Hippocampal formation (tissue), 2 donors: ENCODE results near the gene KMT2C.
"Not testable (repeated sequence)": the region's sequence is repeated elsewhere in the genome, so short reads cannot be mapped to it uniquely, and the experiment has no call there.

Experiments
- DNase-seq, 2 donors: peaks; one replicate each; lab custom pipeline; 2025; lab: John Stamatoyannopoulos, UW

Gene KMT2C

DNA sequence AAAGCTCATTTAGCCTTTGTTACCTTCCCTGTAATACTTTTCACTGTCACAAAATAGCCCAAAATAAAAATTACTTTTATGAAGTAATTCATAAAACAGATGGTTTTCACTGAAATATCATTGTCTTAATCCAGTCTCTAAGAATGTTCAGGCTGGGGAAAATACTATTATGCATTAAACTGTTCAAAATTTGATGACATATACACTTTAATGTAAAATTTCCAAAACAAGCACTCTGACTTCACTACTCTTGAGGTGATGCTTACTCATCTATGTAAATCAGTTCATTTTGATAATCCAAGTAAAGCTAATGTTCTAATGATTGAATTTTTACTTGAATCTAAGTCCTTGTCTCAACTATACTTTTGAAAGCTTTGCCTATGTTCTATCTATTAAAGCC lies 127.9 kb downstream of the KMT2C start:
- DNase-seq = no peak

DNA sequence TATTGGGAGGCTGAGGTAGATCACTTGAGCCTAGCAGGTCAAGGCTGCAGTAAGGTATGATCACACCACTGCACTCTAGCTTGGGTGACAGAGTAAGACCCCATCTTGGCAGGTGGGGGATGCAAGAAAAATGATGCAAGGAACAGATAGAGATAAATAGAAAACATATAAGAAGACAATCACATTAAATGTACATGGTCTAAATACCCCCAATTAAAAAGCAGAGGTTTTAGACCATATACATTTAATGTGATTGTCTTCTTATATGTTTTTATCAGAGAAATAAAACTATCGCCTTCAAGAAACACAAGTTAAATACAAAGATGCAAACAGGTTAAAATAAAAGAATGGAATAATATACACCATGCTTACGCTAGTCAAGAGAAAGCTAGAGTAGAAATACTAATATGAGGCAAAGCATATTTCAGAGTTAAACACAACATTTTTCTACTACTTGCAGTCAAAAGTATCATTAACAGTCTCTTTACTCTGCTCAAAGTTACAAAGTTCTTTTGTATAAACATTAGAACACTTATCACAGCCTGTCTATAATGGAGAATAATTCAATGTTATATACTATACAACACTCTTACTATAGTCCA lies 136.2 kb downstream of the KMT2C start:
- DNase-seq = not testable (repeated sequence)

DNA sequence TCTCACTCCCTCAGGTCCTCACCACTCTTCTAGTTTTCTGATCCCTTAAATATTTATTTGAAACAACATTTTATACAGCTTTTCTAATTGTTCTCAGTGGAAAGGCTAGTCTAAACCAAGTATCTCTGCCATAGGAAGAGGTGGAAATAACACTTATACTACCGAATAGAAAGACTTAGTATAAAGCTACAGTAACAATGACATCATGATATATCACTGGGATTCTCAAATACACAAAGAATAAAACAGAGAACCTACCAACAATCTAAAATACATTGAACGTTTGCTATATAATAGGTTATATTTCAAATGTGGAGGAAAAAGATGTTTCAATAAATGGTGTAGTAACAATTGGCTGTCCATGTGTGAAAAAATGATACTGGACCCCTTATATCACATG lies 142.9 kb downstream of the KMT2C start:
- DNase-seq = no peak

DNA sequence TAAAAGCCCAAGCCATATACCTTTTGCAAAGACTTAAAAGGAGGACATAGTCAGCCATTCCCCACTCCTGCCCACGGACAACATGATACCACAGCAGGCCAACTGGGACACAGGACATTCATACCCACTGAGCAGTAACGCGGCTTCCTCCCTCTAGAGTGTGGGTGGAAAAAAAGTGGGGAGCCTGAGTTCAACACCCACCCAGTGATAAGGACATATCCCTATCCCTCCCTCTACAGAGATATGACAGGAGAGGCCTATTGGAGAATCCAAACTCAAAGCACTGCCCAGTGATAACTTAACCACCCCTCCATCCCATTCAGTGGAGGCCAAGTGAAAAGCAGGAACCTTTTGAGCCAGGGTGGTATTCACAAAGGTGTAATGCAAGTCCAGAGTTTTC lies 148.8 kb downstream of the KMT2C start:
- not testable (repeated sequence) for DNase-seq

DNA sequence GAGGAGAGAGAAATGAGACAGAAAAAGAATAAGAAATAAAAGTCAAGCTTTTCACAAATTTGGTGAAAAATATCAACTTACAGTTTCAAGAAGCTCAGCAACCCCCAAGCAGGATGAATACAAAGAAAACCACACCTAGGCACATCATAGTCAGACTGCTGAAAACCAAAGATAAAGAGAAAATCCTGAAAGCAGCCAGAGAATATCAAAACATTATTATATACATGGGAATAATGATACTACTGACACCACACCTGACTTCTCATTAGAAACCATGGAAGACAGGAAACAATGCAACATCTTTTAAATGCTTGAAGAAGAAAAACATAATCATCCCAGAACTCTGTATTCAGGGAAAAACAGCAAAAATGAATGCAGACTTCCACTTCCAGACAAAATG lies 149.6 kb downstream of the KMT2C start:
- not testable (repeated sequence) for DNase-seq

DNA sequence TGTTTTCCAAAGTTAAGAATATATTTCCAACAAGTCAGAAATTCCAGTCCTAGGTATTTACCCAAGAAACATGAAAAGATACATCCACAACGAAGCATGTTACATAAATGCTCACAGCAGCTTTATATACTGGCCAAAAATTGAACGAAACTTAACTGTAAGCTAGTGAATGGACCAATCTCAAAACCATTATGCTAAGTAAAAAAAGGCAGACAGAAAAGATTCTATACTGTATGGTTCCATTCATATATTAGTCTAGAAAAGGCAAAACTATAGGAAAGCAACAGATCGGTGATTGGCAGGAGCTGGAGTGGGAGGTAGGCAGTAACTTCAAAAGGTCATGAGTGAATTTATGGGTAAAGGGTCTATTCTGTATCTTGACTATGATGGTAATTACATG lies 150.8 kb downstream of the KMT2C start:
- not testable (repeated sequence) for DNase-seq

DNA sequence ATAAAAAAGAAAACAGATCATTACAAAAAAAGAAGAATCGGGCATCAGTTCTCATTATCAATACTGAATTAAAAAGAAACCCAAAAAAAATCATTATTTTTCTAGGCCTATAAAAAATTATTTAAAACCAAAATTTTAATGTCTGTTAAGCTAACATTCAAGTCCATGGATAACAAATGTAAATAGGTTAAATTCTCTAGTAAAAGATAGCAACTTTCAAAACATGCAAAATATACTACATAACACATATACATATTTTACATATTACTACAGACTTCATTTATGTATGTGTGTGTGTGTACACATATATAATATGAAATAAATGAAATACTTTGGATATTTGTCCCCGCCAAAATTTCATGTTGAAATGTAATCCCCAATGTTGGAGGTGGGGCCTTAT lies 158.1 kb downstream of the KMT2C start:
- DNase-seq = not testable (repeated sequence)

DNA sequence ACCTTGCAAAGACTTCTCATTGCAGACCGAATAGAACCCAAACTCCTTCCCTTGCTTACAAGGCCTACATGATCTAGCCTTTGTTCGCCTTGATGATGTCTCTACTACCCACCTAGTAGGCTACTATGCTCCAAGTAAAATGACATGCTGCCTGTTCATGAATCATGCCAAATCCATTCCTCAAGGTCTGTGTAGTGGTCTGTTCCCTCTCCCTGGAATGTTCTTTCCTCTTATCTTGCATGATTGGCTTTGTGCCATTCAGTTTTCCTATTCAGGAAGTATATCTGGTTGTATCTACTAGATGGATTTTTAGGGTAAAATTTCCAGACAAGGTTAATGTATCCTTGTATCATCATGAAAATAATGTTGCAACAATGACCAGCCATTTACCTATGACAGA lies 165.4 kb downstream of the KMT2C start:
- DNase-seq = not testable (repeated sequence)

DNA sequence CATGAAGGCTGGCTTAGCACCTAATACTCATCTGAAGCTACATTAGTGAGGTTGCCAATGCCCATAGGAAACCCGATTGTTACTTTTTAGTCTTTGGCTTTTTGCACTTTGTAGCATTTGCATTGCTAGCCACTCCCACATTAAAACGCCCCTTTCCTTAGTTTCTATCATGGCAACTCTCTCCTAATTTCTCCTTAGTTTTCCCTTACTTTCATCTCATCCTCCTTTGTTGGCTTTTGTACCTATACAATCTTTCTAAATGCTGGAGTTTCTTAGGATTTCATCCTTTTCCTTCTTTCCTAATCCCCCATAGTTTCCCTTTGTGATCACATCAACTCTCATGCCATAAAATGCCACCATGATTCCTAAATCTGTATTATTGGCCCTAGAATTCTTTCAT lies 168.9 kb downstream of the KMT2C start:
- DNase-seq = not testable (repeated sequence)

DNA sequence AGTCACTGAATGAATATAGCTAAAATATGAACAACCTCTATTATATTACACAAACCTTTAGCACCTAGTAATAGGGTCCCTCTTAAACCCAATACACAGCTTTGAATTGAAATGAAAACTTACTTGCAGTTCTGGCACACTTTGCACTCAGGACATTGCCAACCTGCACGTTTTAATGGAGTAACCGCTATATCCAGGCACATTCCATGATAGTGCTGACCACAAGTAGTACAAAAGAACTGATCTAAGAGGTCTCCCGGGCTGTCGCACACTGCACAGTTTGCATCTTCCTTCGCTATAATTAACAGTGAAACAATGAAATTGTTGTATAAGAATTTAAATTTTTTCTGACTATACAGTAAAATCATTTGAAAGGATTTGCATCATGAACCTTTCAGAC lies 170.9 kb downstream of the KMT2C start:
- DNase-seq = not testable (repeated sequence)

DNA sequence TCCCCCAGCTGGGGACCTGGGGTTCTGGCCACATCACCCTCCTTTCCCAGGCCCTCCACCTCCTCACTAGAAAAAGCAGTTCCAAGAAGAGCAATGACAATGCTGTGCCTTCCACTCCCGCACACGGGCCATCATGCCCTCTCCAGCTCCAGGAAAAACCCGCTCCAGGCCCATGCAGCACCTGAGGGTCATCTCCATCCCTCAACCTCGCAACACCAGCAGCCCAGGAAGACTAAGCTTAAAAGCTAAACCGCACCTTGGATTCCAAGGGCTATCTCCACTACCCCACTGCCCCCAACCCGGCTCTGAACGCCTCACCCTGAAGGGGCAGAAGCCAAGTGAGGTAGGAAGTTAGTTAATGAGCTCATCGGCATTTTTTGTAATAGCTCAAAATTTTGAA lies 173.7 kb downstream of the KMT2C start:
- DNase-seq = not testable (repeated sequence)

DNA sequence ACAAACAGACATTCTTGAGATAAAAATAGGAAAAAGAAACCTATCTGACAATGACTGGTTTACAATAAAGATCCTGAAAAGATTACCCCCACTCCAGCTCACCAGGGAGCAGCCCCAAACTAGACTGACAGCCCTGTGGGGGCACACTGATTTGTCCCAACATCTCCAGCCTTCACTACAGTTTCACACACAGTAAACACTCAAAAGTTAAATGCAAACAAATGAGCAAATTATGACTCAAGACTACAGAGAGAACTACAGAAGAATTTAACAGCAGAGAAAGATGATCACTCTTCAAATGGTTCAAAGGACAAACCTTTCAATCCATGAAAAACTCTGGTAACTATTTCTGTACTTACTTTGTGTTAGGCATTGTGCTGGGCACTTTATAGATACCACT lies 176.2 kb downstream of the KMT2C start:
- DNase-seq = not testable (repeated sequence)

DNA sequence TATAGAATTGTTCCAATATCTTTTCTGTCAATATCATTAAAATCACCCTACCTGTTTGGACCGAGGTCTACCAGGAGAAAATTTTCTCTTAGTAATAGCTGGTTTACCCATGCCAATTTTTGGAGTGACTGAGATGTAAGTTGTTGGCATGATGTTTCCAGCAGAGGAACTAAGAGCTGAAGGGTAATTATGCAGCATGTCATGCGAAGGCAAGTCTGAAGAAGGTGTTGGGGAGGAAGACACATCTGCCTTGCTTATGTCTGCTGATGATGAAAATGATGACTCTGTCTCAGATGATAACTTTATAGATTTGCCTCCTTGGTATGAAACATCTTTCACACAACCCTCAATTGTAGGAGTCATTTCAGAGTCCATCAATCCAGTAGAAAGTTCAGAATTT lies 188.0 kb downstream of the KMT2C start:
- DNase-seq = not testable (repeated sequence)

DNA sequence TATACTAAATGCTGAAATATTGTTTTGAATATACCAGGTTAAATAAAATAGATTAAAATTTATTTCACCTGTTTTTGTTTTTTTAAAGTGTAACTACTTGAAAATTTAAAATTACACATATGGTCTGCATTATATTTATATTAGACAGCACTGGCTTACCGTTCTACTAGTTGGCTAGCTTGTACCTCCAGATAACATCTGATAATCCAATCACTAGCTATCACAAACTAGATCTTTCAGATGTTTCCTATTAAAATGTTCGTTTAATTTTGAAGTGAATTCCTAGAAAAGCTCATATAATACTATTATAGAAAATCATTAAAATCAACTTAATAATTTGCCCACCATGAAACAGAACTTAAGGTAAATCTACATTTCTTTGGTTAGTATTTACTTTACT lies 190.4 kb downstream of the KMT2C start:
- DNase-seq = not testable (repeated sequence)

DNA sequence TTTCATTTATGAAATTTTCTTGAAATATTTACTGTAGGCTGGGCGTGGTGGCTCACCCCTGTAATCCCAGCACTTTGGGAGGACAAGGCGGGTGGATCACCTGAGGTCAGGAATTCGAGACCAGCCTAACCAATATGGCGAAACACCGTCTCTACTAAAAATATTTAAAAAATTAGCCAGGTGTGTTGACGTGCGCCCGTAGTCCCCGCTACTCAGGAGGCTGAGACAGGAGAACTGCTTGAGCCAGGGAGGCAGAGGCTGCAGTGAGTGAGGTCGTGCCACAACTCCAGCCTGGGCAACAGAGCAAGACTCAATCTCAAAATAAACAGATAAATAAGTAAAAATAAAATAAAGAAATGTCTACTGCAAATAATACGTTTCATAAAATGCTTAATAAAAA lies 192.3 kb downstream of the KMT2C start:
- not testable (repeated sequence) for DNase-seq

DNA sequence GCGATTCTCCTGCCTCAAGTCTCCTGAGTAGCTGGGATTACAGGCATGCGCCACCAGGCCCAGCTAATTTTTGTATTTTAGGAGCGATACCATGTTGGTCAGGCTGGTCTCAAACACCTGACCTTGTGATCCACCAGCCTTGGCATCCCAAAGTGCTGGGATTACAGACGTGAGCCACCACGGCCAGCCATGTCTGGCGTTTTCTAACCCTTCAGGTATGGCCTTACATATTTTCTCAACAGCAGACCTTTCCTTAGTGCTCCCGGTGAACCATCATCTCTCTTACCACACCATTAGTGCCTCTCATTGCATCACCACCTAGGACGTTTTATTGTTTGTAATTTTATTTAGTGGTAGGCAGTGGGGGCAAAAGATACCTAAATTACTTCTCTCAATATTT lies 194.5 kb downstream of the KMT2C start:
- not testable (repeated sequence) for DNase-seq

DNA sequence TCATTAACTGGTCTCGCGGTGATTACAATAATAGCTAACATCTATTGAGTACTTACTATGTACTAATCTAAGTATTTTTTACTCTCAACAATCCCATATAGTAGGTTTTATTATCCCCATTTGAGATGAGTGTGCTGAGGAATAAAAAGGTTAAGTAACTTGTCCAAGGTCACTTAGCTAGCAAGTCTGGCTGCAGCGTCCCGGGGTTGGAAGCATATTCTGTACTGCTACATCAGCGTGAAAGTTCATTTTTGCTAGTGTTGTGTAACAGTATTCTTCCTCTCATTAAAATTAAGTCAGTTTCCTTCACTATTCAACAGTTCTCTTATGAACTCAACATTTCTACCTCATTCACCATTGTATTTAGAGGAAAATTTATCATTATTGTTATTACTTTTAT lies 199.5 kb downstream of the KMT2C start:
- DNase-seq = not testable (repeated sequence)

DNA sequence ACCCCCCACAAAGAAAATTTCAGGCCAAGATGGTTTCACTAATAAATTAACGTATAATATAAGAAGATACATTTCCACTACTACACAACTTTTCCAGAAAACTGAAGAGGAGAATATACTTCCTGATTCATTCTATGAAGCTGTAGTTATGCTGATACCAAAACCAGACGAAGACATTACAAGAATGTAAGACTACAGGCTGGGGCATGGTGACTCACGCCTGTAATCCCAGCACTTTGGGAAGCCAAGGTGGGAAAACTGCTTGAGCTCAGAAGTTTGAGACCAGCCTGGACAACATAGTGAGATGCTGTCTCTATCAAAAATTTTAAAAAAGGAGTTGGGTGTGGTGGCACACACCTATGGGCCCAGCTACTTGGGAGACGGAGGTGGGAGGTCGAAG lies 201.4 kb downstream of the KMT2C start:
- not testable (repeated sequence) for DNase-seq

DNA sequence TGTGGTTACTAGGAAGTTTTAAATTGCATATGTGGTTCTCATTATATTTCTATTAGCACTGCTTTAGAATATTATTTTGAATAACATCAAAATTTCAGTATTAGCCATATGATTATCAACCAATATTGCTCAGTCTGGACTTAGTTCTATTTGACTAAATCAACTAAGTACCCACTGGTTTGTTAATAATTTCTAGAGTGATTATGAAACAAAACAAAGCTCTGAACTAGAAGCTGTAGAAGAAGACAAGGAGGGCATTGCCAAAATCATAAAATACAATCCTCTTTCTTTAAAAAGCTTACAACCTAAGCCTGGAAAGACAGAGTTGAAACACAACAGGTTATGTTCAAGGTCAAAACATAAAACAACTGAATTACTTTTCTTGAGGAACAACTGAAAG lies 204.7 kb downstream of the KMT2C start:
- no peak for DNase-seq

DNA sequence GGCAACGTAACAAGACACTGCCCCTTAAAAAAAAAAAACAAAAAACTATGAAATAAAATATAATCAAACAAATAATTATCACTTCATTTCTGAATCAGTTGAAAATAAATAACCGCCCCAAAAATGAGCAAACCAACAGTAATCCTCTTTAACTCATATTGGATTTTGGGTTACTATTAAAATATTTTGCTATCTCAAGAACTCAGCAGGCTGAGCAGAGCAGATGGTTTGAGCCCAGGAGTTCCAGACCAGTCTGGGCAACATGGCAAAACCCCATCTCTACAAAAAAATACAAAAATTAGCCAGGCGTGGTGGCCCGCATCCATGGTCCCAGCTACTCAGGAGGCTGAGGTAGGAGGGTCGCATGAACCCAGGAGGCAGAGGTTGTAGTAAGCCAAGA lies 216.2 kb downstream of the KMT2C start:
- DNase-seq = not testable (repeated sequence)

DNA sequence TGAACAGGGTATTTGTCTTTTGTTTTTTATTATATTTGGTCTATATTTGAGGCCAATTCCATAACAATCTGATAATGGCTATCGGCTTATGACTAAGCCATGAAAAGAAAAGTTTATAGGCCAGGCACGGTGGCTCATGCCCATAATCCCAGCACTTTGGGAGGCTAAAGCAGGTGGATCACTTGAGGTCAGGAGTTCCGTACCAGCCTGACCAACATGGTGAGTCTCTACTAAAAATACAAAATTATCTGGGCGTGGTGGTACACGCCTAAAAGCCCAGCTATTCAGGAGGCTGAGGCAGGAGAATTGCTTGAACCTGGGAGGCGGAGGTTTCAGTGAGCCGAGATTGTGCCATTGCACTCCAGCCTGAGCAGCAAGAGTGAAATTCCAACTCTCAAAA lies 227.0 kb downstream of the KMT2C start:
- not testable (repeated sequence) for DNase-seq

DNA sequence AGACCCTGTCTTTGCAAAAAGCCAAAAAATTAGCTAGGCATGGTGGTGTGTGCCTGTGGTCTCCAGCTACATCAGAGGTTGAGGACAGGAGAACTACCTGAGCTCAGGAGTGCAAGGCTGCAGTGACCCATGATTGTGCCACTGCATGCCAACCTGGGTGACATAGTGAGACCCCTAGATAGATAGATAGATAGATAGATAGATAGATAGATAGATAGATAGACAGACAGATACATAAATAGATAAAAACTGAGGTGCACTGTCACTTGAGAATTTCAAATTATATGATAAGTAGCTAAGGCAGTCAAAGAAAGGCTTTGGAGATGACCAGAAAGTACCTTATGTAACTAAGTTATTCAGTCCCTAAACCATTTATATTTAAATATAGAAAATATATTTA lies 231.4 kb downstream of the KMT2C start:
- DNase-seq = not testable (repeated sequence)

DNA sequence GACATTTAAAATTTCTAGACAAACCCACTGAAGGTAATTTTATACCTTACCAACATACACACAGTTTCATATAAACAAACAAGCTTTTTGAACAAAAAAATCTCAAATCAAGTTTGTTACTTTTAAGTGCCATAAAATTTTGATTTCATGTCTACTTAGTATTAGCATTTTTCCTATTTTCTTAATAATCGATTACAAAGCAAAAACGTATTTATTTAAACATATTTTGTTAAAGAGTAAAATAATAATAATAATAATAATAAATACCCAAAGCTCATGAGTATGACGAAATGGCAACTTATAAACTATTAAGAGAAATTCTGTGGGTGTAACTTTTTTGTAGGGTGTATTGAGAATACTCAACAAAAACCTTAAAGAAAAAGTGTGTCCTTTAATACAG lies 232.7 kb downstream of the KMT2C start:
- DNase-seq = no peak

DNA sequence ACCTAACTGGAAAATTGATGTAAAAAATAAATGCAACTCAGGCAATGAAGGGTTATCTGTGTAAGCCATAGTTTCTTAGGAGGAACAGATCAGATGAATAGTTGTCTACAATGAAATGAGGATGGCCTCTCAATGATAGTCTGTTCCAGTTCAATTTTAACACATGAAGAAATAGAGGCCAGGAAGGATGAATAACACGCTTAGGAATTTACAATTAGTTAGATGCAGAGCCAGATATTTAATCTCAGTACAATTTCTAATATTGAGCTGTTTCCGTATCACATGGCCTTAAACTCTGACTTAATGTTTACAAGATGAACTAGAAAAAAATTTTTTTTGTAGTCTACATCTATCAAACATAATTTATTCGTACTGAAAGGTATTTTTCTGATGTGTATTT lies 233.7 kb downstream of the KMT2C start:
- DNase-seq = no peak
